Inflammatory macrophage treated with lipopolysaccharide for 4 hours (primary cell): ENCODE results near the gene SLC24A3.

Experiments
- DNase-seq: peaks from one replicate; pipeline ENCODE4 v3.0.0-alpha.2; 2020

The SLC24A3 gene

GRCh38 chr20:19758133-19758500, 545.7 kb downstream of the SLC24A3 start, which contains the start of gene RIN2:
RIN2 (plus strand) TSS chr20:19758258; CDS start chr20:19889602, 131,344 bp downstream.
- no peak for DNase-seq

GRCh38 chr20:19758501-19759331, 546.3 kb downstream of the SLC24A3 start:
- DNase-seq = peak; percentile 45

GRCh38 chr20:19760371-19760721, 547.9 kb downstream of the SLC24A3 start:
- DNase-seq = no peak

- no peak for DNase-seq
Observed at GRCh38 chr20:19761326-19761725, 548.9 kb downstream of the SLC24A3 start.

GRCh38 chr20:19761841-19762240, 549.4 kb downstream of the SLC24A3 start:
- no peak for DNase-seq

GRCh38 chr20:19764207-19764606, 551.8 kb downstream of the SLC24A3 start:
- no peak for DNase-seq

GRCh38 chr20:19765266-19765665, 552.8 kb downstream of the SLC24A3 start:
- no peak for DNase-seq

- DNase-seq = no peak
Observed at GRCh38 chr20:19765913-19766312, 553.5 kb downstream of the SLC24A3 start.

- DNase-seq = no peak
Observed at GRCh38 chr20:19767070-19767469, 554.6 kb downstream of the SLC24A3 start.

- DNase-seq = no peak
Observed at GRCh38 chr20:19768325-19768842, 555.9 kb downstream of the SLC24A3 start.

GRCh38 chr20:19769507-19769906, 557.1 kb downstream of the SLC24A3 start:
- no peak for DNase-seq

- no peak for DNase-seq
Observed at GRCh38 chr20:19770375-19770774, 557.9 kb downstream of the SLC24A3 start.

GRCh38 chr20:19771031-19771430, 558.6 kb downstream of the SLC24A3 start:
- no peak for DNase-seq
